Mucosa of descending colon (tissue), 3 donors: ENCODE results near the gene NRG2. TPM values are rescaled to one million over a fixed set of nuclear protein-coding genes. Genes with fewer than 3 reads are reported as not detected.

ENCODE experiments used
- ATAC-seq: fragments of 200-7000 bp; cut with Tn5 transposase; one replicate; pipeline ENCODE4 v1.9.1; 2020; ENCODE audit warnings: mild to moderate bottlenecking, moderate library complexity
- DNase-seq, 3 donors: peaks; one replicate each; pipeline ENCODE4 v3.0.0-alpha.2; 2020
- H3K36me3 ChIP-seq: fragments of 200-600 bp; one replicate; pipeline ENCODE4 v1.8.0; 2021; ENCODE audit warnings: low read depth, mild to moderate bottlenecking
- H3K4me1 ChIP-seq: fragments of 200-600 bp; one replicate; pipeline ENCODE4 v1.8.0; 2021; ENCODE audit warnings: low read depth, mild to moderate bottlenecking
- H3K4me3 ChIP-seq: fragments of 200-600 bp; one replicate; pipeline ENCODE4 v1.8.0; 2021; ENCODE audit warnings: mild to moderate bottlenecking
- H3K9me3 ChIP-seq: fragments of 200-600 bp; one replicate; pipeline ENCODE4 v1.8.0; 2021; ENCODE audit warnings: mild to moderate bottlenecking
- intact Hi-C, 2 donors: fragments of 100-400 bp; cut with DNase I in 1 of 2; cut with micrococcal nuclease in 1 of 2; formaldehyde crosslinking; loops; one replicate each; pipeline versions ENCODE4 v1.11.0 to v1.11.1; 2022; cut with DNase I, micrococcal nuclease
- total RNA-seq, 3 donors: library from RNA; stranded (reverse); fragmentation: NEBNext Ultra II Directional in 2 of 3; extraction: Animal tissue kit (Norgen Biotek cat#: 25700) in 2 of 3; gene quantifications; one replicate each; pipeline versions ENCODE4 v1.2.1 to v1.2.4, GENCODE V29; 2021 to 2023
- TF ChIP-seq, protein P1 (sequence below): fragments of 200-600 bp; IDR thresholded peaks from one replicate; pipeline ENCODE4 v1.8.0; 2022; ENCODE audit warnings: antibody characterized with exemption, mild to moderate bottlenecking
- donor health status: DM: no; HTN: no; CAD: no; lungs with moderate emphysema.
- donor health status: DM: no; HTN: no; CAD: no.
- donor health status: DM: no; HTN: yes; CAD: no.

The NRG2 gene
- total RNA-seq, 3 donors from 2014 or later, result 0.52 to 7.3 (median 0.89) TPM

DNA sequence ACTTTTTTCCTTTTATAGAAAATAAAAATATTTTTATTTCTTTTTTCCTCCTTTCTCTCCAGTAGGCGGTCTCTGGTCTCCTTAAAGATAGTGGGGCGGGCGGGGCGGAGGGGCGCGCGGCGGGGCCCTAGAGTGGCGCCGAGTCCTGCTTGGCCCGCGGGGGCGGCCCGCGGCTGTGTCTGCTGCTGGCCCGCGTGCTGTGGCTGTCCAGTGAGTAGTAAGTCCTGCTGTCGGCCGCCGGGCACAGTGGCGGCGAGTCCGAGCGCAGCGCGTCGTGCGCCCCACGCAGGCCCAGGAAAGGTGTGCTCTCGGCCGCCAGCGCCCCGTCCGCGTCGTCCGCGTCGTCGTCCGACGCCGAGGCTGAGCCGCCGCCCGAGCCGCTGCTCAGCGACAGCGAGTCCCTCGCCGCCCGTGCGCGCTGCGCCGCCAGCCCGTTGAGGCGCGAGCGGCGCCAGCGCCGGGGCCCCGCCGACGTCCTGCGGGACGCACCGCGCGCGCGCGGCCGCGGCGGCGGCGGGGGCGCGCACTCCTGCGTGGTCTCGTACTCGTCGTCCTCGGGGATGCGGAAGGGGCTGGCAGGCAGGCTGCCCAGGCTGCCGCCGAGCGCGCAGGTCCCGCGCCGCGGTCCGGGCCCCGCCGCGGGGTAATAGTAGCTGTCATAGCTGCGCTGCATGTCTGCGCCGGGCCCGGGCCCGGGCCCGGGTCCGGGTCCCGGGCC is 195.2 kb downstream of the NRG2 start:
- Histone ChIP-seq H3K36me3 (no peaks in the 10 kb centered on the region), H3K4me1 (no peaks in the 10 kb centered on the region), H3K4me3 (no peak overlapping the region), H3K9me3 (no peaks in the 10 kb centered on the region)
- intact Hi-C loops, result no loop called here
- DNase-seq (peak; percentile 45 to 76 (median 68)), ATAC-seq (peak; percentile 83)
- TF ChIP-seq, protein P1, sequence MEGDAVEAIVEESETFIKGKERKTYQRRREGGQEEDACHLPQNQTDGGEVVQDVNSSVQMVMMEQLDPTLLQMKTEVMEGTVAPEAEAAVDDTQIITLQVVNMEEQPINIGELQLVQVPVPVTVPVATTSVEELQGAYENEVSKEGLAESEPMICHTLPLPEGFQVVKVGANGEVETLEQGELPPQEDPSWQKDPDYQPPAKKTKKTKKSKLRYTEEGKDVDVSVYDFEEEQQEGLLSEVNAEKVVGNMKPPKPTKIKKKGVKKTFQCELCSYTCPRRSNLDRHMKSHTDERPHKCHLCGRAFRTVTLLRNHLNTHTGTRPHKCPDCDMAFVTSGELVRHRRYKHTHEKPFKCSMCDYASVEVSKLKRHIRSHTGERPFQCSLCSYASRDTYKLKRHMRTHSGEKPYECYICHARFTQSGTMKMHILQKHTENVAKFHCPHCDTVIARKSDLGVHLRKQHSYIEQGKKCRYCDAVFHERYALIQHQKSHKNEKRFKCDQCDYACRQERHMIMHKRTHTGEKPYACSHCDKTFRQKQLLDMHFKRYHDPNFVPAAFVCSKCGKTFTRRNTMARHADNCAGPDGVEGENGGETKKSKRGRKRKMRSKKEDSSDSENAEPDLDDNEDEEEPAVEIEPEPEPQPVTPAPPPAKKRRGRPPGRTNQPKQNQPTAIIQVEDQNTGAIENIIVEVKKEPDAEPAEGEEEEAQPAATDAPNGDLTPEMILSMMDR, result no peak

- intact Hi-C loops, result no loop called here
- no peak for ATAC-seq
- TF ChIP-seq, protein P1, result no peak
- Histone ChIP-seq H3K36me3 (no peaks in the 10 kb centered on the region), H3K4me1 (no peaks in the 10 kb centered on the region), H3K4me3 (no peak overlapping the region), H3K9me3 (no peaks in the 10 kb centered on the region)
- DNase-seq, result no peak
Observed at GRCh38 chr5:139847091-139847490, 196.0 kb downstream of the NRG2 start.

GRCh38 chr5:139845846-139846681 is 197.0 kb downstream of the NRG2 start:
- Histone ChIP-seq H3K36me3 (no peaks in the 10 kb centered on the region), H3K4me3 (no peak overlapping the region), H3K4me1 (no peaks in the 10 kb centered on the region), H3K9me3 (no peaks in the 10 kb centered on the region)
- ATAC-seq, result no peak
- DNase-seq, result no peak
- intact Hi-C loops, result no loop called here
- TF ChIP-seq, protein P1, result no peak

DNA sequence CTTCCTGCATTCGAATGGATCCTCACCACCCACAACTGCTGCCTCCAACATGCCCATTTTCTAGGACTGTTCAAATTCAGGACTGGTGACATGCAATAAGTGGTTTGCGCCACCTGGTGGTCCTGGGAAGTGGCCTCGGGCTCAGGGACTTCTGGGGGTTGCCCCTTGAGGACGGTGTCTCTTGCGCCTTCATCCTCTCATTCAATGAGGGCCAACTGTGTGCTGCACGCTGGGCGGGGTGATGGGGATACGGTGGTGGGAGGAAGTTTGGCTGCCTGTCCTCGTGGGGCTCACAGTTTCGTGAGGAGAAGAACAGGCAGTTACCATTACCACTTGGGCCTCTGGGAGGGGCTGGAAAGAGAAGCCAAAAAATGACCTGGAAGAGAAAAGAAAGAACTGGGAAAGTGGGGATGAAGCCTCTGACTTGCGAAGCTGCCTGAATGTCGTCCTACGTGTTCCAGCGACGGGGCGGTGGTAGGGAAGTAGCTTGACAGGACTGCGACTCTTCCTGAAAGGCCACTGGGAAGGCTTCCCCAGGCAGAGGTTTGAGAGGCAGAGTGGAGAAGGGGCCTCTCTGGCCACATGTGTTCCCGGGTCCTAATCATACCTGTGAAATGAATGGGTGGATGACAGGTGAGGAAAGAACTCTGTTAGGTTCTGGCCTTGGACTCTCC is 198.5 kb downstream of the NRG2 start:
- TF ChIP-seq, protein P1, result peak; percentile 59

GRCh38 chr5:139843991-139844390 is 199.1 kb downstream of the NRG2 start:
- Histone ChIP-seq H3K36me3 (no peaks in the 10 kb centered on the region), H3K4me1 (no peaks in the 10 kb centered on the region), H3K4me3 (no peak overlapping the region), H3K9me3 (no peaks in the 10 kb centered on the region)
- intact Hi-C loops, result no loop called here
- ATAC-seq, result no peak
- no peak for DNase-seq
- TF ChIP-seq, protein P1, result no peak

More for the DNA sequence above, 198.5 kb downstream of the NRG2 start:
- Histone ChIP-seq H3K9me3 (no peaks in the 10 kb centered on the region), H3K4me3 (no peak overlapping the region), H3K4me1 (no peaks in the 10 kb centered on the region), H3K36me3 (no peaks in the 10 kb centered on the region)
- ATAC-seq (peak; percentile 43), DNase-seq (peak in 2 of 3 donors; percentile 75 to 82)
- intact Hi-C loops, result no loop called here
